Caco-2 (cell line): ENCODE data around the gene IGFLR1. TPM values are rescaled to one million over a fixed set of nuclear protein-coding genes. Genes with fewer than 3 reads are reported as not detected.
A peak's percentile ranks its signal among the peaks of the same experiment; 100 is the strongest.

Experiments used
- BruUV-seq: library from RNA; stranded (reverse); fragments of 400-500 nt; replicated peaks from 2 replicates; lab custom pipeline; 2021; lab: Mats Ljungman, UMichigan
- CTCF ChIA-PET: fragments of 300-600 bp; sonication (Branson Sonifier 250); formaldehyde crosslinking; loops from one replicate; lab custom pipeline; 2022; ENCODE audit warnings: antibody characterized with exemption; lab: Charles Lee
- POLR2A ChIA-PET: fragments of 300-600 bp; sonication (Branson Sonifier 250); formaldehyde crosslinking; loops from one replicate; lab custom pipeline; 2022; ENCODE audit warnings: antibody characterized with exemption; lab: Charles Lee
- DNase-seq, 2 experiments: peaks; one replicate each; pipeline versions ENCODE4 v3.0.0 to v3.0.0-alpha.2; 2020 to 2022
- H3K27me3 ChIP-seq: replicated peaks from 2 replicates; pipeline ENCODE4 v1.6.0; 2011; ENCODE audit warnings: low read length; ENCODE audit not compliant: control insufficient read depth, insufficient read depth
- H3K36me3 ChIP-seq: 2 replicates; pipeline ENCODE4 v1.5.1; 2011; ENCODE audit warnings: low read length; ENCODE audit not compliant: control insufficient read depth, insufficient read depth
- H3K4me1 ChIP-seq: fragments of 250-450 bp; sonication (Bioruptor Pico); 2 replicates; pipeline ENCODE4 v1.5.1; 2020; ENCODE audit warnings: mild to moderate bottlenecking
- H3K4me3 ChIP-seq: 2 replicates; pipeline ENCODE4 v1.5.1; 2011; ENCODE audit warnings: low read depth, mild to moderate bottlenecking, control low read depth, low read length
- H3K9me3 ChIP-seq: fragments of 250-450 bp; sonication (Bioruptor Pico); 2 replicates; pipeline ENCODE4 v1.5.1; 2020; ENCODE audit warnings: mild to moderate bottlenecking, moderate library complexity
- H3K27ac Mint-ChIP-seq: one replicate; pipeline ENCODE4 v1.8.0; 2022; ENCODE audit warnings: mixed read lengths; ENCODE audit not compliant: unreplicated experiment
- H3K27me3 Mint-ChIP-seq: one replicate; pipeline ENCODE4 v1.8.0; 2022; ENCODE audit warnings: mixed read lengths; ENCODE audit not compliant: insufficient read depth, unreplicated experiment
- H3K36me3 Mint-ChIP-seq: one replicate; pipeline ENCODE4 v1.8.0; 2022; ENCODE audit warnings: mild to moderate bottlenecking, mixed read lengths; ENCODE audit not compliant: insufficient read depth, unreplicated experiment
- H3K4me1 Mint-ChIP-seq: one replicate; pipeline ENCODE4 v1.8.0; 2022; ENCODE audit warnings: low read depth, mixed read lengths; ENCODE audit not compliant: unreplicated experiment
- H3K4me3 Mint-ChIP-seq: one replicate; pipeline ENCODE4 v1.8.0; 2022; ENCODE audit warnings: mild to moderate bottlenecking, moderate library complexity, mixed read lengths; ENCODE audit not compliant: unreplicated experiment
- H3K9me3 Mint-ChIP-seq: one replicate; pipeline ENCODE4 v1.8.0; 2022; ENCODE audit warnings: mixed read lengths; ENCODE audit not compliant: unreplicated experiment
- CTCF ChIP-seq, 2 experiments: fragments of 200-600 bp in 1 of 2; IDR thresholded peaks; 1 replicate in 1 of 2; 2 replicates in 1 of 2; pipeline versions ENCODE4 v1.5.1 to v1.8.0; 2011 to 2022; ENCODE audit warnings: antibody characterized with exemption in 1 of 2, control low read depth in 1 of 2, inconsistent platforms in 1 of 2, low read depth in 1 of 2, low read length in 1 of 2, mild to moderate bottlenecking in 1 of 2, moderate library complexity in 1 of 2; ENCODE audit not compliant: insufficient read depth in 1 of 2, severe bottlenecking in 1 of 2, unreplicated experiment in 1 of 2
- intact Hi-C: fragments of 100-400 bp; cut with micrococcal nuclease; formaldehyde crosslinking; loops from one replicate; pipeline ENCODE4 v1.10.0; 2022; ENCODE audit not compliant: unreplicated experiment
- total RNA-seq: library from RNA; stranded (reverse); gene quantifications from 2 replicates; pipeline ENCODE4 v1.2.3, GENCODE V29; 2022

Gene IGFLR1
- total RNA-seq, 1 experiment from 2014 or later: 11.3 TPM

GRCh38 chr19:35717665-35718344 lies 24.4 kb downstream of the IGFLR1 start, which contains the start of gene KMT2B:
Gene KMT2B, plus strand, starts transcription at chr19:35718003. Its CDS starts 16 bp downstream, at chr19:35718019.
- no TSS peak for BruUV-seq
- CTCF ChIA-PET: no interaction called here
- intact Hi-C loops: loop anchor here (1.0 to 5.0 kb wide), 8 partner anchors 16 to 213 kb away; partner anchors contain the start of genes COX6B1 and LIN37
- Mint-ChIP-seq H3K27ac (peak within 1 kb of the TSS; percentile 82), H3K9me3 (no peaks in the 10 kb centered on the region), H3K4me3 (peak within 1 kb of the TSS; percentile 81), H3K4me1 (peaks cover 16% of the 10 kb centered on the region), H3K27me3 (no peaks in the 10 kb centered on the region), H3K36me3 (peaks cover 34% of the 10 kb centered on the region)
- no peaks in the 10 kb centered on the region for H3K27me3 ChIP-seq
- peaks cover 1% of the 10 kb centered on the region; the same call in 1 of the 2 replicates for H3K36me3 ChIP-seq
- no peaks in the 10 kb centered on the region for H3K9me3 ChIP-seq
- peak in 1 of 2 experiments; percentile 98 for DNase-seq
- H3K4me3 ChIP-seq: peak within 1 kb of the TSS; percentile 91
- peaks cover 8% of the 10 kb centered on the region for H3K4me1 ChIP-seq
- no peak for TF ChIP-seq CTCF (IDR thresholded peaks at IDR 0.05; ENCODE audit: insufficient read depth in 1 of 2, low read depth in 1 of 2, low read length in 1 of 2, severe bottlenecking in 1 of 2, unreplicated experiment in 1 of 2)
- POLR2A ChIA-PET: interaction anchor here (1.0 kb wide), 1 partner anchor 22 kb away, joined by 4 read pairs; no protein-coding TSS in a partner anchor

GRCh38 chr19:35716801-35717664 lies 25.2 kb downstream of the IGFLR1 start:
- Mint-ChIP-seq H3K4me3 (peak overlapping the region; percentile 81), H3K4me1 (peaks cover 16% of the 10 kb centered on the region), H3K27ac (peak overlapping the region; percentile 82), H3K36me3 (peaks cover 29% of the 10 kb centered on the region), H3K9me3 (no peaks in the 10 kb centered on the region), H3K27me3 (no peaks in the 10 kb centered on the region)
- Histone ChIP-seq H3K4me1 (peaks cover 8% of the 10 kb centered on the region), H3K4me3 (peak overlapping the region; percentile 91), H3K9me3 (no peaks in the 10 kb centered on the region), H3K27me3 (no peaks in the 10 kb centered on the region), H3K36me3 (peaks cover 1% of the 10 kb centered on the region; the same call in 1 of the 2 replicates)
- peak; percentile 95 to 98 for DNase-seq
- peak; percentile 89 to 94 for TF ChIP-seq CTCF (IDR thresholded peaks at IDR 0.05; ENCODE audit: insufficient read depth in 1 of 2, low read depth in 1 of 2, low read length in 1 of 2, severe bottlenecking in 1 of 2, unreplicated experiment in 1 of 2)
- ChIA-PET POLR2A (no interaction called here), CTCF (no interaction called here)
- intact Hi-C loops: loop anchor here (1.0 to 5.0 kb wide), 9 partner anchors 15 to 214 kb away; partner anchors contain the start of genes COX6B1 and LIN37
- BruUV-seq: no TSS peak
